SK-N-SH (cell line): ENCODE measurements around the gene SERPINE1. TPM values are rescaled to one million over a fixed set of nuclear protein-coding genes. Genes with fewer than 3 reads are reported as not detected.

Experiments
- CTCF ChIA-PET: fragments of 300-600, 350-600 bp; formaldehyde crosslinking; extraction: SDS; loops from one replicate; lab custom pipeline; 2021; lab: Yijun Ruan, JAX
- POLR2A ChIA-PET: fragments of 350-600 bp; sonication (Branson Sonifier 250); formaldehyde crosslinking; extraction: SDS; loops from one replicate; lab custom pipeline; 2020; ENCODE audit warnings: antibody characterized with exemption, inconsistent platforms; lab: Yijun Ruan, JAX
- DNase-seq: peaks from one replicate; pipeline ENCODE4 v3.0.0; 2012
- H2AFZ ChIP-seq: fragments of 200-600 bp; sonication (generic); 2 replicates; pipeline ENCODE4 v1.8.1; 2016; ENCODE audit warnings: antibody characterized with exemption, mild to moderate bottlenecking, low read depth
- H3F3A ChIP-seq: fragments of 200-600 bp; sonication (generic); replicated peaks from 2 replicates; pipeline ENCODE3; 2016; ENCODE audit warnings: antibody characterized with exemption, mild to moderate bottlenecking; ENCODE audit not compliant: insufficient read depth
- H3K27ac ChIP-seq, 2 experiments: fragments of 200-500 bp in 1 of 2; fragments of 200-600 bp in 1 of 2; sonication (Bioruptor generic) in 1 of 2; sonication (generic), shearing (Covaris generic) in 1 of 2; 2 replicates each; pipeline versions ENCODE4 v1.5.1 to v1.6.1; 2014 to 2016; ENCODE audit warnings: low read depth in 2 of 2, inconsistent platforms in 1 of 2, low read length in 1 of 2, mild to moderate bottlenecking in 1 of 2, mixed read lengths in 1 of 2
- H3K27me3 ChIP-seq: fragments of 200-600 bp; sonication (generic), shearing (Covaris generic); 2 replicates; pipeline ENCODE4 v1.6.1; 2016; ENCODE audit warnings: mixed run types; ENCODE audit not compliant: insufficient read depth
- H3K36me3 ChIP-seq, 2 experiments: fragments of 200-500 bp in 1 of 2; fragments of 200-600 bp in 1 of 2; sonication (Bioruptor generic) in 1 of 2; sonication (generic) in 1 of 2; replicated peaks in 1 of 2; 2 replicates each; pipeline versions ENCODE3 to v1.5.1; 2014 to 2016; ENCODE audit warnings: low read length in 1 of 2, mild to moderate bottlenecking in 1 of 2; ENCODE audit not compliant: insufficient read depth in 2 of 2, control insufficient read depth in 1 of 2
- H3K4me1 ChIP-seq, 2 experiments: fragments of 200-500 bp in 1 of 2; fragments of 200-600 bp in 1 of 2; sonication (Bioruptor generic) in 1 of 2; sonication (generic), shearing (Covaris generic) in 1 of 2; 2 replicates each; pipeline versions ENCODE4 v1.5.1 to v1.6.1; 2014 to 2016; ENCODE audit warnings: low read depth in 1 of 2, low read length in 1 of 2, mixed run types in 1 of 2; ENCODE audit not compliant: insufficient read depth in 2 of 2, control insufficient read depth in 1 of 2
- H3K4me2 ChIP-seq: fragments of 200-600 bp; sonication (generic), shearing (Covaris generic); 2 replicates; pipeline ENCODE4 v1.6.1; 2017; ENCODE audit warnings: mixed run types
- H3K4me3 ChIP-seq, 2 experiments: fragments of 200-500 bp in 1 of 2; fragments of 200-600 bp in 1 of 2; sonication (Bioruptor generic) in 1 of 2; sonication (generic), shearing (Covaris generic) in 1 of 2; 2 replicates each; pipeline versions ENCODE4 v1.5.1 to v1.8.1; 2014 to 2016; ENCODE audit warnings: low read depth in 2 of 2, inconsistent platforms in 1 of 2, low read length in 1 of 2, mild to moderate bottlenecking in 1 of 2, mixed read lengths in 1 of 2, moderate library complexity in 1 of 2
- H3K79me2 ChIP-seq: fragments of 200-600 bp; sonication (generic); 2 replicates; pipeline ENCODE4 v1.8.1; 2017; ENCODE audit warnings: mild to moderate bottlenecking; ENCODE audit not compliant: insufficient read depth
- H3K9ac ChIP-seq: fragments of 200-600 bp; sonication (generic); 2 replicates; pipeline ENCODE4 v1.6.1; 2017; ENCODE audit warnings: mixed run types
- H3K9me2 ChIP-seq: fragments of 200-600 bp; sonication (generic); 2 replicates; pipeline ENCODE4 v1.6.1; 2017; ENCODE audit warnings: mixed run types
- H3K9me3 ChIP-seq: fragments of 200-600 bp; sonication (generic); 2 replicates; pipeline ENCODE4 v1.6.1; 2017; ENCODE audit warnings: mixed run types, mild to moderate bottlenecking, moderate library complexity
- H4K20me1 ChIP-seq: fragments of 200-600 bp; sonication (generic); 2 replicates; pipeline ENCODE4 v1.6.1; 2017; ENCODE audit warnings: mild to moderate bottlenecking, mixed run types; ENCODE audit not compliant: insufficient read depth
- CHD2 ChIP-seq: fragments of 150-350 bp; IDR thresholded peaks from 2 replicates; pipeline ENCODE4 v1.6.1; 2018; ENCODE audit warnings: low read length; ENCODE audit not compliant: partially characterized antibody
- CTCF ChIP-seq: fragments of 200-600 bp; sonication (generic); IDR thresholded peaks from 2 replicates; pipeline ENCODE4 v1.6.1; 2017; ENCODE audit warnings: antibody characterized with exemption, mild to moderate bottlenecking, moderate library complexity
- EP300 ChIP-seq, 2 experiments: IDR thresholded peaks; 2 replicates each; pipeline versions ENCODE4 v1.4.0 to v1.6.1; 2012; ENCODE audit warnings: borderline replicate concordance in 1 of 2, low read depth in 1 of 2, low read length in 1 of 2
- EZH2phosphoT487 ChIP-seq: fragments of 200-600 bp; sonication (generic); IDR thresholded peaks from 2 replicates; pipeline ENCODE4 v1.6.1; 2017; ENCODE audit warnings: low read depth, mixed run types, mild to moderate bottlenecking, antibody characterized with exemption, moderate library complexity, borderline replicate concordance
- FOSL2 ChIP-seq: IDR thresholded peaks from 2 replicates; pipeline ENCODE4 v1.4.0; 2012; ENCODE audit warnings: low read depth, mild to moderate bottlenecking, moderate library complexity, borderline replicate concordance
- FOXJ3 ChIP-seq: sonication (generic); formaldehyde crosslinking; IDR thresholded peaks from 2 replicates; pipeline ENCODE4 v1.5.1; 2020; ENCODE audit warnings: mild to moderate bottlenecking, missing genetic modification reagents
- FOXM1 ChIP-seq: IDR thresholded peaks from 2 replicates; pipeline ENCODE4 v1.4.0; 2012; ENCODE audit warnings: low read depth, mild to moderate bottlenecking
- GABPA ChIP-seq: IDR thresholded peaks from 2 replicates; pipeline ENCODE4 v1.4.0; 2012; ENCODE audit warnings: low read depth, mild to moderate bottlenecking
- JUND ChIP-seq: IDR thresholded peaks from 2 replicates; pipeline ENCODE4 v1.4.0; 2012
- MEF2A ChIP-seq: IDR thresholded peaks from 2 replicates; pipeline ENCODE4 v1.4.0; 2012; ENCODE audit warnings: low read depth, borderline replicate concordance
- MXI1 ChIP-seq: IDR thresholded peaks from 2 replicates; pipeline ENCODE4 v1.6.1; 2012; ENCODE audit warnings: mild to moderate bottlenecking, low read depth, low read length, improper control_type of control experiment
- NFIC ChIP-seq: IDR thresholded peaks from 2 replicates; pipeline ENCODE4 v1.4.0; 2012; ENCODE audit warnings: borderline replicate concordance
- PBX3 ChIP-seq: IDR thresholded peaks from 2 replicates; pipeline ENCODE4; 2012
- POLR2AphosphoS5 ChIP-seq: IDR thresholded peaks from 2 replicates; pipeline ENCODE4 v1.6.1; 2012; ENCODE audit warnings: low read depth, low read length
- REST ChIP-seq: IDR thresholded peaks from 2 replicates; pipeline ENCODE4 v1.6.1; 2012; ENCODE audit warnings: mild to moderate bottlenecking, low read depth, low read length, moderate library complexity
- TAF1 ChIP-seq: IDR thresholded peaks from 2 replicates; pipeline ENCODE4 v1.6.1; 2012; ENCODE audit warnings: low read depth, mild to moderate bottlenecking, low read length, moderate library complexity, borderline replicate concordance
- TEAD4 ChIP-seq: IDR thresholded peaks from 2 replicates; pipeline ENCODE4 v1.4.0; 2012; ENCODE audit warnings: mild to moderate bottlenecking, borderline replicate concordance; ENCODE audit not compliant: insufficient read depth
- USF2 ChIP-seq: fragments of 150-350 bp; IDR thresholded peaks from 2 replicates; pipeline ENCODE4 v1.6.1; 2017; ENCODE audit warnings: antibody characterized with exemption, low read length, low read depth, borderline replicate concordance
- YY1 ChIP-seq: IDR thresholded peaks from 2 replicates; pipeline ENCODE4 v1.4.0; 2012; ENCODE audit warnings: low read depth, mild to moderate bottlenecking
- WGBS: methylation state at CpG from one replicate; pipeline ENCODE4 v1.1.6; 2017; ENCODE audit warnings: low lambda C conversion rate; 5-methylcytosine and 5-hydroxymethylcytosine counted together
- polyA plus RNA-seq, 3 experiments: library from polyadenylated mRNA; depleted of rRNA; stranded (reverse); fragments of >200 nt; gene quantifications; 2 replicates each; pipeline ENCODE4 v1.2.3, GENCODE V29; 2012

SERPINE1 gene
- polyA plus RNA-seq, 1 of the 3 experiments (the other 2 are of a cell fraction) = 4,174 TPM

GRCh38 chr7:101097561-101097960, 29.3 kb upstream of the SERPINE1 start (continued):
- TF ChIP-seq CTCF (no peak), FOSL2 (no peak), JUND (no peak), CHD2 (no peak), NFIC (no peak), EP300 (IDR thresholded peaks at IDR 0.05; ENCODE audit: borderline replicate concordance in 1 of 2, low read depth in 1 of 2, low read length in 1 of 2) (no peak), MXI1 (no peak), USF2 (no peak), TEAD4 (no peak)

GRCh38 chr7:101099969-101100781, 26.7 kb upstream of the SERPINE1 start:
- peak overlapping the region; percentile 81 for H3K9ac ChIP-seq
- no peak overlapping the region for H3K4me3 ChIP-seq
- H3K4me1 ChIP-seq = peaks cover 0 to 50% of the 10 kb centered on the region in 2 experiments; a peak in 3 of 4 replicates
- WGBS = 17% methylated on average over 22 of the region's 26 CpGs
- DNase-seq = peak; percentile 51
- H3K79me2 ChIP-seq = peaks cover 84% of the 10 kb centered on the region
- no peak overlapping the region for H2AFZ ChIP-seq
- no peaks in the 10 kb centered on the region for H3K36me3 ChIP-seq
- peak overlapping the region; percentile 66 for H3K4me2 ChIP-seq
- no peaks in the 10 kb centered on the region for H3K9me3 ChIP-seq
- H3K9me2 ChIP-seq = no peaks in the 10 kb centered on the region
- peaks cover 41% of the 10 kb centered on the region for H3F3A ChIP-seq
- POLR2A ChIA-PET = no interaction called here
- peak overlapping the region; percentile 44 to 100; a peak in 3 of 4 replicates for H3K27ac ChIP-seq
- CTCF ChIA-PET = interaction anchor here (0.9 to 2.4 kb wide), 7 partner anchors 17 to 93 kb away, joined by 3 to 9 read pairs (median 3); no protein-coding TSS in a partner anchor
- H4K20me1 ChIP-seq = no peaks in the 10 kb centered on the region
- H3K27me3 ChIP-seq = no peaks in the 10 kb centered on the region
- TF ChIP-seq FOXJ3 (CRISPR knock-in tag) = no peak
- peak; percentile 83 for TF ChIP-seq REST
- no peak for TF ChIP-seq CHD2
- TF ChIP-seq NFIC = peak; percentile 100
- no peak for TF ChIP-seq EZH2phosphoT487
- TF ChIP-seq FOXM1 = peak; percentile 98
- TF ChIP-seq JUND = peak; percentile 100
- TF ChIP-seq PBX3 = peak; percentile 96
- TF ChIP-seq USF2 = no peak
- TF ChIP-seq TAF1 = peak; percentile 71; the same call in 1 of the 2 replicates
- TF ChIP-seq GABPA = no peak; the same call in 1 of the 2 replicates
- peak; percentile 70; the same call in 1 of the 2 replicates for TF ChIP-seq YY1
- TF ChIP-seq POLR2AphosphoS5 = peak; percentile 92; the same call in 1 of the 2 replicates
- TF ChIP-seq EP300 (IDR thresholded peaks at IDR 0.05; ENCODE audit: borderline replicate concordance in 1 of 2, low read depth in 1 of 2, low read length in 1 of 2) = peak; percentile 56 to 100; a peak in 3 of 4 replicates
- TF ChIP-seq MEF2A = peak; percentile 96
